Skeletal muscle tissue (tissue), 4 donors: ENCODE data around the gene TFAM. TPM values are rescaled to one million over a fixed set of nuclear protein-coding genes. Genes with fewer than 3 reads are reported as not detected.

Experiments used
- H3K27ac ChIP-seq: one replicate; pipeline ENCODE4 v1.7.0; 2013; ENCODE audit warnings: mild to moderate bottlenecking, low read depth, low read length, inconsistent platforms
- H3K27me3 ChIP-seq, 3 donors: one replicate each; pipeline ENCODE4 v1.7.0; 2013; ENCODE audit warnings: low read length in 3 of 3; ENCODE audit not compliant: control insufficient read depth in 3 of 3, insufficient read depth in 3 of 3
- H3K36me3 ChIP-seq, 3 donors: one replicate each; pipeline ENCODE4 v1.7.0; 2013; ENCODE audit warnings: low read length in 3 of 3; ENCODE audit not compliant: control insufficient read depth in 3 of 3, insufficient read depth in 3 of 3
- H3K4me1 ChIP-seq, 3 donors: one replicate each; pipeline ENCODE4 v1.7.0; 2013; ENCODE audit warnings: low read length in 3 of 3, mild to moderate bottlenecking in 3 of 3; ENCODE audit not compliant: control insufficient read depth in 3 of 3, insufficient read depth in 3 of 3
- H3K4me3 ChIP-seq, 3 donors: one replicate each; pipeline ENCODE4 v1.7.0; 2013; ENCODE audit warnings: low read length in 3 of 3
- H3K9ac ChIP-seq, 3 donors: one replicate each; pipeline ENCODE4 v1.7.0; 2013; ENCODE audit warnings: low read length in 3 of 3, mild to moderate bottlenecking in 3 of 3, moderate library complexity in 2 of 3, low read depth in 1 of 3
- H3K9me3 ChIP-seq, 3 donors: one replicate each; pipeline ENCODE4 v1.7.0; 2013; ENCODE audit warnings: low read length in 3 of 3; ENCODE audit not compliant: control insufficient read depth in 3 of 3
- total RNA-seq: library from RNA; depleted of rRNA; stranded (reverse); fragments of >200 nt; gene quantifications from one replicate; pipeline ENCODE4 v1.2.3, GENCODE V29; 2014
- donor health status: Osteomylitis.

Gene TFAM
- total RNA-seq, 1 donor from 2014 or later, result 14.6 TPM

- no peak overlapping the region for H3K27ac ChIP-seq
- H3K4me1 ChIP-seq, result peaks cover 37 to 49% (median 45%) of the 10 kb centered on the region in 3 donors
These were observed 32.1 kb upstream of the TFAM start for GRCh38 chr10:58352956-58353610.

GRCh38 chr10:58356756-58357155, 28.5 kb upstream of the TFAM start:
- Histone ChIP-seq H3K9ac (no peak overlapping the region), H3K27me3 (no peaks in the 10 kb centered on the region), H3K36me3 (peaks cover 0 to 7% (median 6%) of the 10 kb centered on the region in 3 donors), H3K27ac (peak overlapping the region; percentile 15), H3K4me1 (peaks cover 40 to 55% (median 49%) of the 10 kb centered on the region in 3 donors), H3K4me3 (peak overlapping the region in 1 of 3 donors; percentile 52), H3K9me3 (no peaks in the 10 kb centered on the region)

More at GRCh38 chr10:58352956-58353610, 32.1 kb upstream of the TFAM start:
- Histone ChIP-seq H3K9ac (peak overlapping the region in 1 of 3 donors; percentile 14), H3K4me3 (no peak overlapping the region), H3K9me3 (no peaks in the 10 kb centered on the region), H3K27me3 (no peaks in the 10 kb centered on the region), H3K36me3 (peaks cover 0 to 3% (median 0%) of the 10 kb centered on the region in 3 donors)

- peaks cover 30 to 46% (median 36%) of the 10 kb centered on the region in 3 donors for H3K4me1 ChIP-seq
- H3K4me3 ChIP-seq, result no peak overlapping the region
- H3K27me3 ChIP-seq, result no peaks in the 10 kb centered on the region
- H3K27ac ChIP-seq, result no peak overlapping the region
- no peaks in the 10 kb centered on the region for H3K9me3 ChIP-seq
- H3K36me3 ChIP-seq, result peaks cover 0 to 11% (median 10%) of the 10 kb centered on the region in 3 donors
- H3K9ac ChIP-seq, result no peak overlapping the region
These were observed 26.8 kb upstream of the TFAM start for GRCh38 chr10:58358314-58358933.

- Histone ChIP-seq H3K27ac (no peak overlapping the region), H3K9ac (no peak overlapping the region), H3K36me3 (peaks cover 0 to 11% (median 10%) of the 10 kb centered on the region in 3 donors), H3K4me1 (peaks cover 28 to 46% (median 36%) of the 10 kb centered on the region in 3 donors), H3K4me3 (no peak overlapping the region), H3K27me3 (no peaks in the 10 kb centered on the region), H3K9me3 (no peaks in the 10 kb centered on the region)
These were observed 26.3 kb upstream of the TFAM start for GRCh38 chr10:58358947-58359346.

GRCh38 chr10:58359541-58359940, 25.7 kb upstream of the TFAM start:
- no peak overlapping the region for H3K9ac ChIP-seq
- H3K4me1 ChIP-seq, result peaks cover 28 to 41% (median 36%) of the 10 kb centered on the region in 3 donors
- H3K9me3 ChIP-seq, result no peaks in the 10 kb centered on the region
- H3K27ac ChIP-seq, result peak overlapping the region; percentile 29
- no peak overlapping the region for H3K4me3 ChIP-seq
- H3K27me3 ChIP-seq, result no peaks in the 10 kb centered on the region
- H3K36me3 ChIP-seq, result peaks cover 4 to 17% (median 10%) of the 10 kb centered on the region in 3 donors

- no peak overlapping the region for H3K4me3 ChIP-seq
- H3K9me3 ChIP-seq, result no peaks in the 10 kb centered on the region
- H3K4me1 ChIP-seq, result peaks cover 23 to 33% (median 32%) of the 10 kb centered on the region in 3 donors
- H3K9ac ChIP-seq, result peak overlapping the region in 1 of 3 donors; percentile 30
- peak overlapping the region; percentile 38 for H3K27ac ChIP-seq
- peaks cover 7 to 22% (median 10%) of the 10 kb centered on the region in 3 donors for H3K36me3 ChIP-seq
- H3K27me3 ChIP-seq, result no peaks in the 10 kb centered on the region
These were observed 24.7 kb upstream of the TFAM start for GRCh38 chr10:58360412-58361004.

GRCh38 chr10:58361353-58361752, 23.9 kb upstream of the TFAM start:
- H3K9ac ChIP-seq, result no peak overlapping the region
- H3K4me1 ChIP-seq, result peaks cover 20 to 32% (median 28%) of the 10 kb centered on the region in 3 donors
- no peak overlapping the region for H3K27ac ChIP-seq
- no peaks in the 10 kb centered on the region for H3K9me3 ChIP-seq
- H3K27me3 ChIP-seq, result no peaks in the 10 kb centered on the region
- peaks cover 7 to 25% (median 10%) of the 10 kb centered on the region in 3 donors for H3K36me3 ChIP-seq
- no peak overlapping the region for H3K4me3 ChIP-seq

GRCh38 chr10:58362027-58362789, 23.0 kb upstream of the TFAM start:
- no peak overlapping the region for H3K27ac ChIP-seq

GRCh38 chr10:58367069-58367468, 18.1 kb upstream of the TFAM start:
- no peak overlapping the region for H3K4me3 ChIP-seq
- H3K27ac ChIP-seq, result no peak overlapping the region
- peaks cover 0 to 3% (median 0%) of the 10 kb centered on the region in 3 donors for H3K4me1 ChIP-seq
- H3K36me3 ChIP-seq, result peaks cover 9 to 23% (median 12%) of the 10 kb centered on the region in 3 donors
- no peak overlapping the region for H3K9ac ChIP-seq
- H3K9me3 ChIP-seq, result no peaks in the 10 kb centered on the region
- H3K27me3 ChIP-seq, result no peaks in the 10 kb centered on the region

More at GRCh38 chr10:58362027-58362789, 23.0 kb upstream of the TFAM start:
- H3K4me1 ChIP-seq, result peaks cover 13 to 31% (median 19%) of the 10 kb centered on the region in 3 donors
- no peak overlapping the region for H3K4me3 ChIP-seq
- H3K9ac ChIP-seq, result no peak overlapping the region
- peaks cover 10 to 25% (median 12%) of the 10 kb centered on the region in 3 donors for H3K36me3 ChIP-seq
- H3K27me3 ChIP-seq, result no peaks in the 10 kb centered on the region
- H3K9me3 ChIP-seq, result no peaks in the 10 kb centered on the region
